Sigmoid colon (tissue), 7 donors: ENCODE data around the gene FRRS1. TPM values are rescaled to one million over a fixed set of nuclear protein-coding genes. Genes with fewer than 3 reads are reported as not detected.

Experiments
- DNase-seq: peaks from one replicate; pipeline ENCODE4 v3.0.0-alpha.2; 2019
- H3K27ac ChIP-seq, 4 donors: fragments of 200-600 bp; sonication (generic); one replicate each; pipeline ENCODE4 v1.5.1; 2016 to 2019; ENCODE audit warnings: mild to moderate bottlenecking in 1 of 4
- H3K27me3 ChIP-seq, 3 donors: fragments of 200-600 bp; sonication (generic); one replicate each; pipeline ENCODE4 v1.5.1; 2019; ENCODE audit warnings: mild to moderate bottlenecking in 1 of 3
- H3K36me3 ChIP-seq, 4 donors: fragments of 200-600 bp; sonication (generic); one replicate each; pipeline ENCODE4 v1.5.1; 2016 to 2019
- H3K4me1 ChIP-seq, 4 donors: fragments of 200-600 bp; sonication (generic); one replicate each; pipeline ENCODE4 v1.5.1; 2017 to 2019
- H3K4me3 ChIP-seq, 4 donors: fragments of 200-600 bp; sonication (generic); one replicate each; pipeline ENCODE4 v1.5.1; 2017 to 2019; ENCODE audit warnings: mild to moderate bottlenecking in 2 of 4, moderate library complexity in 1 of 4
- H3K9me3 ChIP-seq, 4 donors: fragments of 200-600 bp in 3 of 4; sonication (generic) in 3 of 4; one replicate each; pipeline versions ENCODE4 v1.5.1 to v1.6.1; 2013 to 2019
- EP300 ChIP-seq, 4 donors: sonication (generic); formaldehyde crosslinking; IDR thresholded peaks; one replicate each; pipeline ENCODE4 v1.6.1; 2017; ENCODE audit warnings: antibody characterized with exemption in 4 of 4
- POLR2A ChIP-seq, 2 donors: fragments of 450-650 bp; IDR thresholded peaks; one replicate each; pipeline ENCODE4 v1.6.1; 2016; ENCODE audit warnings: antibody characterized with exemption in 2 of 2, mild to moderate bottlenecking in 2 of 2, moderate library complexity in 2 of 2
- POLR2AphosphoS5 ChIP-seq, 4 donors: sonication (generic); formaldehyde crosslinking; IDR thresholded peaks; one replicate each; pipeline ENCODE4 v1.6.1; 2017; ENCODE audit warnings: antibody characterized with exemption in 4 of 4
- whole genome bisulfite sequencing, 2 donors: extraction: QIAGEN DNeasy Blood & Tissue Kit; methylation state at CpG; one replicate each; pipeline ENCODE4 v1.1.7; 2013; 5-methylcytosine and 5-hydroxymethylcytosine counted together
- intact Hi-C: fragments of 100-400 bp; cut with DNase I; formaldehyde crosslinking; loops from one replicate; pipeline ENCODE4 v1.15.1; 2023
- polyA plus RNA-seq, 3 donors: library from polyadenylated mRNA; stranded (reverse); fragments of 200-250 nt; gene quantifications; one replicate each; pipeline ENCODE4 v1.2.3, GENCODE V29; 2013
- total RNA-seq, 4 donors: library from RNA; depleted of rRNA; stranded (reverse); fragments of >200 nt; gene quantifications; one replicate each; pipeline ENCODE4 v1.1.0, GENCODE V29; 2016
- TF ChIP-seq, protein P1 (sequence below), 4 experiments: fragments of 450-650 bp in 3 of 4; fragments of 200-600 bp in 1 of 4; IDR thresholded peaks; one replicate each; pipeline ENCODE4 v1.5.1; 2016 to 2019; ENCODE audit warnings: antibody characterized with exemption in 4 of 4, mild to moderate bottlenecking in 3 of 4, moderate library complexity in 2 of 4
- donor health status: healthy with polysubstance abuse.
- donor health status: Bipolar disorder and iron deficiency.
- donor health status: healthy.

The FRRS1 gene
- total and polyA plus RNA-seq, 7 donors, result 1.6 to 5.6 (median 3.6) TPM

DNA sequence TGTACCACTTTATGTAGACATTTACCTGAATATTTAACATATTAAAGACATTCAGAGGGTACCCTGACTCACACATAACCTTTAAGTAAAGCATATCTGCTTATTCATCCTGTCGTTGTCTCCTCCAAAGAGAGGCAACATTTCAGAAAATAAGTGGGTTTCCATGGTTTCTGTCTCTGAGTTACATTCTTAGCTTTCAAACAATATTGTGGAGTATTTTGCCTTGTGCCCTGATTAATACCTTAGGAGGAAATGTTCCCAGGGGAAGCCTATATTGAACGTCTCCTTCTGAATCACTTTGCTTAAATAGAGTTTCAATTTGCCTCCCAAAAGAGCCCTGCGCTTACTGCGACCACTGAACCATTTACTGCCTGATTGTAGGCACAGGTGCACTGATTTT is 94.4 kb downstream of the FRRS1 start:
- WGBS, 2 donors, result 77 to 85% methylated on average over 4 of the region's 4 CpGs
- Histone ChIP-seq H3K4me3 (no peak overlapping the region), H3K4me1 (peaks cover 0 to 9% (median 2%) of the 10 kb centered on the region in 4 donors), H3K27ac (peak overlapping the region in 1 of 4 donors; percentile 29), H3K9me3 (no peaks in the 10 kb centered on the region), H3K27me3 (no peaks in the 10 kb centered on the region), H3K36me3 (no peaks in the 10 kb centered on the region)
- TF ChIP-seq POLR2AphosphoS5 (IDR thresholded peaks at IDR 0.05) (no peak), EP300 (IDR thresholded peaks at IDR 0.05) (no peak), POLR2A (IDR thresholded peaks at IDR 0.05) (no peak)
- TF ChIP-seq, protein P1, sequence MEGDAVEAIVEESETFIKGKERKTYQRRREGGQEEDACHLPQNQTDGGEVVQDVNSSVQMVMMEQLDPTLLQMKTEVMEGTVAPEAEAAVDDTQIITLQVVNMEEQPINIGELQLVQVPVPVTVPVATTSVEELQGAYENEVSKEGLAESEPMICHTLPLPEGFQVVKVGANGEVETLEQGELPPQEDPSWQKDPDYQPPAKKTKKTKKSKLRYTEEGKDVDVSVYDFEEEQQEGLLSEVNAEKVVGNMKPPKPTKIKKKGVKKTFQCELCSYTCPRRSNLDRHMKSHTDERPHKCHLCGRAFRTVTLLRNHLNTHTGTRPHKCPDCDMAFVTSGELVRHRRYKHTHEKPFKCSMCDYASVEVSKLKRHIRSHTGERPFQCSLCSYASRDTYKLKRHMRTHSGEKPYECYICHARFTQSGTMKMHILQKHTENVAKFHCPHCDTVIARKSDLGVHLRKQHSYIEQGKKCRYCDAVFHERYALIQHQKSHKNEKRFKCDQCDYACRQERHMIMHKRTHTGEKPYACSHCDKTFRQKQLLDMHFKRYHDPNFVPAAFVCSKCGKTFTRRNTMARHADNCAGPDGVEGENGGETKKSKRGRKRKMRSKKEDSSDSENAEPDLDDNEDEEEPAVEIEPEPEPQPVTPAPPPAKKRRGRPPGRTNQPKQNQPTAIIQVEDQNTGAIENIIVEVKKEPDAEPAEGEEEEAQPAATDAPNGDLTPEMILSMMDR (IDR thresholded peaks at IDR 0.05), result no peak
- intact Hi-C loops, result no loop called here
- no peak for DNase-seq

DNA sequence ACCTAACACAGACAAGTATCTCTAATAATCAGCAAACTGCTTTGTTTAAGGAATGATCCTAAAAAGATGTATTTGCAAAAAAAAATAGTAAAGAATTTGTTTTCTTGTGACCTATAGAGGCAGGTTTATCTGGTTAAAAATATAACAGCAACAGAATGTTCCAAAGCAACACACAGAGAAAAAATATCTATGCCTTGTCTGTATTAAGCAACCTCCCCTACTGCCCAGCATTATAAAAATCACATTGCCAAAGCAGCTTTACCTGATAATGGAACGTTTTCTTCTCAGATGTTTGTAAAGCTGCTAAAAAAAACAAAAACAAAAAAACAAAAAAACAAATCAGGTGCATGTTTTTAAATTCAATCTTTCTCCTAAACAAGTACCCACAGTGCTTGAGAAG is 95.9 kb downstream of the FRRS1 start:
- Histone ChIP-seq H3K27ac (no peak overlapping the region), H3K4me1 (peaks cover 0 to 9% (median 2%) of the 10 kb centered on the region in 4 donors), H3K9me3 (no peaks in the 10 kb centered on the region), H3K36me3 (no peaks in the 10 kb centered on the region), H3K4me3 (no peak overlapping the region), H3K27me3 (no peaks in the 10 kb centered on the region)
- no peak for DNase-seq
- intact Hi-C loops, result no loop called here
- TF ChIP-seq, protein P1 (IDR thresholded peaks at IDR 0.05), result no peak
- TF ChIP-seq EP300 (IDR thresholded peaks at IDR 0.05) (no peak), POLR2AphosphoS5 (IDR thresholded peaks at IDR 0.05) (no peak), POLR2A (IDR thresholded peaks at IDR 0.05) (no peak)
- 51 to 76% methylated on average over 1 of the region's 1 CpG for WGBS, 2 donors

DNA sequence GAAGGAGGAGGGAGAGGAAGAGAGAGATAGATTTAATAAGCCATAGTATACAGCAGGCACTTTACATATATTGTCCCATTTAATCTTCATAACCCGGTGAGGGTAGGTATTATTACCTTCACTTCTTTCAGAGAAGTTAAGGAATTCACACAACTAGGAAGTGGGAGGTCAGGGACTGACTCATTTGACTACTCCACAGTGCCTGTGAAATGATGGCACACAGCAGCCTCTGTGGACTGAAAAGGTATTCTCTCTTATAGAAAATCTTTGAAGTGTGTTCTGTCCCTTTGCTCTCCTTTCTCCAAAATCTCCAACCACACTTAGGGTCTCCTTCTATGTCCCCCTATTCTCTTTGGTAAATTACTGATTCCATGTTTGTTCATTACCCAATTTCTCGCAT is 96.6 kb downstream of the FRRS1 start:
- 86 to 90% methylated on average over 2 of the region's 2 CpGs for WGBS, 2 donors
- intact Hi-C loops, result no loop called here
- TF ChIP-seq POLR2AphosphoS5 (IDR thresholded peaks at IDR 0.05), result no peak
- no peak for TF ChIP-seq EP300 (IDR thresholded peaks at IDR 0.05)
- TF ChIP-seq, protein P1 (IDR thresholded peaks at IDR 0.05), result no peak
- no peak for TF ChIP-seq POLR2A (IDR thresholded peaks at IDR 0.05)
- H3K9me3 ChIP-seq, result no peaks in the 10 kb centered on the region
- no peak for DNase-seq
- H3K27me3 ChIP-seq, result no peaks in the 10 kb centered on the region
- H3K4me1 ChIP-seq, result peaks cover 0 to 9% (median 2%) of the 10 kb centered on the region in 4 donors
- H3K27ac ChIP-seq, result no peak overlapping the region
- H3K36me3 ChIP-seq, result no peaks in the 10 kb centered on the region
- no peak overlapping the region for H3K4me3 ChIP-seq

DNA sequence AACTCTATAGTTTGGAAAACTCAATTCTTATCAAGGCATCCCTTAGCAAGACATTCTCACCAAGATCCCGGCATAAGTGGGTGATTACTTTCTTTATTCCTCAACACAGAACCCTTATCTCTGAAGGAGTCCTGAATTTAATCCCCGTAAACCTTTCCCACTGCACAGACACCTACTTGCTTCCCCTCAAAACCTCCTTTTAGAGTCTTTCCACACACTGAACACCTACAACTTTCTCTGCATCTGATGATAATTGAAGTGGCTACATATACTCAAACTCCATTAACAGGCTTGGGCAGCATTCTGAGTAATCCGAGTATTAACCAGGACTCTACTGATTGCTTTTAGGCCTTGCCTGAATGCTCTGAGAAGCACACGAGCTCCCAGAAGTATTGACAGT is 97.1 kb downstream of the FRRS1 start:
- TF ChIP-seq, protein P1 (IDR thresholded peaks at IDR 0.05), result no peak
- TF ChIP-seq POLR2AphosphoS5 (IDR thresholded peaks at IDR 0.05) (no peak), EP300 (IDR thresholded peaks at IDR 0.05) (no peak), POLR2A (IDR thresholded peaks at IDR 0.05) (no peak)
- H3K9me3 ChIP-seq, result no peaks in the 10 kb centered on the region
- no peaks in the 10 kb centered on the region for H3K27me3 ChIP-seq
- no peak overlapping the region for H3K27ac ChIP-seq
- no peaks in the 10 kb centered on the region for H3K36me3 ChIP-seq
- no peak for DNase-seq
- intact Hi-C loops, result no loop called here
- H3K4me1 ChIP-seq, result peaks cover 0 to 9% (median 2%) of the 10 kb centered on the region in 4 donors
- no peak overlapping the region for H3K4me3 ChIP-seq
- 86 to 87% methylated on average over 4 of the region's 4 CpGs for WGBS, 2 donors

DNA sequence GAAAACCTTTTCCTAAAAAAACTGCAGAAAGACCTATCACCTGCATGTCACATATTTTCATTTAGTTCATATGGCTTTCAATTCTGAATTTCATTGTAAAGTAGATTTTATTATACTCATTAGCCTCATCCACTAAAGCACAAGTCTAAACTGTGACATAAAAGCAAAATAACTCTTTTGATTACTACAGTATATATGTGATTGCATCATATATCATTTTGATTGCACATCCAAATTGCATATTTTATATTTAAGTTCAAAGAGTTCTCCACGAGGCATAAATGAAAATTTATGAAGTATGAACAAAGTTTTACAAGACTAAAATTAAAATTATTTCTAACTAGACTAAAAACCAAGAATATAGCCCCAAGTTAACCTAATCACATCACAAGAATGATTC is 101.2 kb downstream of the FRRS1 start:
- TF ChIP-seq POLR2A (IDR thresholded peaks at IDR 0.05) (no peak), EP300 (IDR thresholded peaks at IDR 0.05) (no peak), POLR2AphosphoS5 (IDR thresholded peaks at IDR 0.05) (no peak)
- TF ChIP-seq, protein P1 (IDR thresholded peaks at IDR 0.05), result no peak
- intact Hi-C loops, result no loop called here
- DNase-seq, result no peak
- H3K27me3 ChIP-seq, result no peaks in the 10 kb centered on the region
- H3K9me3 ChIP-seq, result no peaks in the 10 kb centered on the region
- WGBS, 2 donors, result 35 to 64% methylated on average over 1 of the region's 1 CpG
- H3K36me3 ChIP-seq, result no peaks in the 10 kb centered on the region
- no peak overlapping the region for H3K27ac ChIP-seq
- H3K4me3 ChIP-seq, result no peak overlapping the region
- peaks cover 0 to 15% (median 0%) of the 10 kb centered on the region in 4 donors for H3K4me1 ChIP-seq
